D721Med (cell line): ENCODE results near the gene C13orf42.

Experiments
- DNase-seq: peaks from one replicate; pipeline ENCODE4 v3.0.0; 2011; ENCODE audit warnings: low spot score; ENCODE audit not compliant: insufficient read length
- FAIRE-seq: peaks from 2 replicates; lab custom pipeline; 2011; peaks lifted over from hg19 to GRCh38; lab: Jason Lieb, UNC
- CTCF ChIP-seq: IDR thresholded peaks from 2 replicates; pipeline ENCODE4 v1.5.1; 2012; ENCODE audit warnings: mild to moderate bottlenecking, control low read depth; ENCODE audit not compliant: insufficient read depth; ENCODE audit errors: missing control alignments

The C13orf42 gene

GRCh38 chr13:51050021-51050830, 60.8 kb downstream of the C13orf42 start:
- TF ChIP-seq CTCF, result no peak
- FAIRE-seq, result no peak

GRCh38 chr13:51048616-51049015, 62.5 kb downstream of the C13orf42 start:
- FAIRE-seq (no peak), DNase-seq (no peak)
- TF ChIP-seq CTCF, result no peak

More at GRCh38 chr13:51050021-51050830, 60.8 kb downstream of the C13orf42 start:
- DNase-seq, result no peak

GRCh38 chr13:51048166-51048461, 63.0 kb downstream of the C13orf42 start:
- TF ChIP-seq CTCF, result no peak
- FAIRE-seq, result no peak
- DNase-seq, result no peak

GRCh38 chr13:51047434-51048165, 63.5 kb downstream of the C13orf42 start:
- no peak for FAIRE-seq
- no peak for TF ChIP-seq CTCF
- no peak for DNase-seq

- FAIRE-seq, result no peak
- TF ChIP-seq CTCF, result no peak
Observed at GRCh38 chr13:51045451-51045850, 65.6 kb downstream of the C13orf42 start.

GRCh38 chr13:51044023-51044665, 66.9 kb downstream of the C13orf42 start:
- TF ChIP-seq CTCF, result no peak
- DNase-seq, result no peak
- no peak for FAIRE-seq

More at GRCh38 chr13:51045451-51045850, 65.6 kb downstream of the C13orf42 start:
- no peak for DNase-seq
